Gastrocnemius medialis (tissue), 4 donors: ENCODE results near the gene LRCH4. TPM values are rescaled to one million over a fixed set of nuclear protein-coding genes. Genes with fewer than 3 reads are reported as not detected.

Source experiments
- ATAC-seq, 2 donors: fragments of 150-250 bp; one replicate each; pipeline ENCODE4 v1.9.1; 2016
- DNase-seq, 2 donors: peaks; one replicate each; pipeline ENCODE4 v3.0.0-alpha.2; 2019
- H3K27ac ChIP-seq, 4 donors: fragments of 200-600 bp; sonication (generic); 1 replicate in 1 of 4; 2 replicates in 3 of 4; pipeline ENCODE4 v1.5.1; 2016 to 2018; ENCODE audit warnings: mild to moderate bottlenecking in 2 of 4, moderate library complexity in 1 of 4
- H3K27me3 ChIP-seq, 3 donors: fragments of 200-600 bp; sonication (generic) in 2 of 3; 1 replicate in 1 of 3; 2 replicates in 2 of 3; pipeline versions ENCODE4 v1.5.1 to v1.6.0; 2016 to 2019; ENCODE audit warnings: mild to moderate bottlenecking in 1 of 3, moderate library complexity in 1 of 3
- H3K36me3 ChIP-seq, 2 donors: fragments of 200-600 bp; sonication (generic) in 1 of 2; one replicate each; pipeline ENCODE4 v1.5.1; 2017 to 2018
- H3K4me1 ChIP-seq, 2 donors: fragments of 200-600 bp; sonication (generic) in 1 of 2; one replicate each; pipeline ENCODE4 v1.5.1; 2016 to 2017; ENCODE audit warnings: mild to moderate bottlenecking in 2 of 2
- H3K4me3 ChIP-seq, 4 donors: fragments of 200-600 bp; sonication (generic) in 3 of 4; 1 replicate in 1 of 4; 2 replicates in 3 of 4; pipeline ENCODE4 v1.5.1; 2016 to 2019; ENCODE audit warnings: mild to moderate bottlenecking in 2 of 4
- H3K9me3 ChIP-seq, 3 donors: fragments of 200-600 bp; sonication (generic) in 2 of 3; 1 replicate in 1 of 3; 2 replicates in 2 of 3; pipeline ENCODE4 v1.5.1; 2016 to 2019
- CTCF ChIP-seq, 5 experiments: fragments of 450-650 bp in 3 of 5; fragments of 200-600 bp in 2 of 5; sonication (generic) in 2 of 5; IDR thresholded peaks in 4 of 5; conservative IDR thresholded peaks in 1 of 5; 1 replicate in 4 of 5; 2 replicates in 1 of 5; pipeline ENCODE4 v1.5.1; 2016 to 2019; ENCODE audit warnings: antibody characterized with exemption in 5 of 5, mild to moderate bottlenecking in 3 of 5, moderate library complexity in 3 of 5
- POLR2A ChIP-seq, 2 donors: fragments of 450-650 bp; IDR thresholded peaks; one replicate each; pipeline ENCODE4 v1.6.1; 2017; ENCODE audit warnings: antibody characterized with exemption in 2 of 2, mild to moderate bottlenecking in 2 of 2, moderate library complexity in 2 of 2
- in situ Hi-C, 4 donors: fragments of 200-750 bp; cut with MboI; loops; one replicate each; pipeline versions ENCODE4 v1.15.0 to v1.8.0; 2017; ENCODE audit warnings: low sequenced_read_pairs in 4 of 4
- intact Hi-C: fragments of 100-400 bp; cut with DNase I; formaldehyde crosslinking; loops from one replicate; pipeline ENCODE4 v1.15.1; 2023; ENCODE audit warnings: low total_unique reads
- total RNA-seq, 4 donors: library from RNA; depleted of rRNA; stranded (reverse); fragments of >200 nt; gene quantifications; one replicate each; pipeline versions ENCODE4 v1.1.0 to v1.2.3, GENCODE V29; 2016

LRCH4 gene
- total RNA-seq, 4 donors from 2014 or later, result 71.1 to 105 (median 89.0) TPM

DNA sequence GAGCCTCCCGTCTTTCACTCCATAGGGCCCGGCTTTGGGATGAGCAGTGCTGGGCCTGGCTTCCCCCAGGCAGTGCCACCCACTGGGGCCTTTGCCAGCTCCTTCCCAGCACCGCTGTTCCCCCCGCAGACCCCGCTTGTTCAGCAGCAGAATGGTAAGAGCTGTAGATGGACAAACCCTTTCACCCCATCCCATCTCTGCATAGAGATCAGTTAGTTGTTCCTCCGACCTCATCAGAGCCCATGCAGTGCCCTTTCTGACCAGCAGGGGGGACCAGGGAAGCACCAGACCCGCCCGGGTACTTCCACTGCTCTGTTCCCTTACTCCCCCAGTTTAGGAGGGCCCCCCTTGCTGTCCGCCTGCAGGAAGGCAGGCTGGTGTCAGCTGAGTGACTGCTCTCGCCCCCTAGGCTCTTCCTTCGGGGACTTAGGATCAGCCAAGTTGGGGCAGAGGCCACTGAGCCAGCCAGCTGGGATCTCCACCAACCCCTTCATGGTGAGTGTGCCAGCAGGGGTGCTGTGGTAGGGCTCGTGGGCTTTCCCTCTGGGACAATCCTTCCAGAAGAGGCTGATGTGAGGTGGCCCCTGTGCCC lies 22.0 kb downstream of the LRCH4 start:
- no peaks in the 10 kb centered on the region for H3K27me3 ChIP-seq
- in situ Hi-C loops, result loop anchor here in 1 of 4 donors (25.0 kb wide), 1 partner anchor 102 kb away; the partner anchor contains the start of gene SPACDR
- H3K9me3 ChIP-seq, result no peaks in the 10 kb centered on the region
- peak; percentile 81 to 94 (median 89) for TF ChIP-seq CTCF (IDR thresholded peaks at IDR 0.05 in 4 of 5, conservative IDR thresholded peaks at IDR 0.05 in 1 of 5)
- TF ChIP-seq POLR2A (IDR thresholded peaks at IDR 0.05), result no peak
- H3K4me3 ChIP-seq, result no peak overlapping the region
- H3K4me1 ChIP-seq, result no peaks in the 10 kb centered on the region
- H3K36me3 ChIP-seq, result no peaks in the 10 kb centered on the region
- intact Hi-C loops, result loop anchor here (1.0 to 5.0 kb wide), 3 partner anchors 82 to 161 kb away; partner anchors contain the start of gene NYAP1
- ATAC-seq (peak; percentile 33 to 59), DNase-seq (peak in 1 of 2 donors; percentile 59)
- no peak overlapping the region for H3K27ac ChIP-seq

- intact Hi-C loops, result loop anchor here (5.0 kb wide), 1 partner anchor 81 kb away; the partner anchor contains the start of gene NYAP1
- H3K4me1 ChIP-seq, result no peaks in the 10 kb centered on the region
Observed at GRCh38 chr7:100563100-100563564, 22.8 kb downstream of the LRCH4 start.

GRCh38 chr7:100562195-100563099 lies 23.5 kb downstream of the LRCH4 start:
- intact Hi-C loops (loop anchor here (5.0 kb wide), 1 partner anchor 80 kb away; the partner anchor contains the start of gene NYAP1), in situ Hi-C loops (loop anchor here in 1 of 4 donors (25.0 kb wide), 1 partner anchor 100 kb away; the partner anchor contains the start of gene SPACDR)
- DNase-seq (no peak), ATAC-seq (no peak)
- no peaks in the 10 kb centered on the region for H3K9me3 ChIP-seq
- H3K4me1 ChIP-seq, result no peaks in the 10 kb centered on the region
- no peaks in the 10 kb centered on the region for H3K36me3 ChIP-seq
- no peaks in the 10 kb centered on the region for H3K27me3 ChIP-seq
- no peak overlapping the region for H3K4me3 ChIP-seq
- H3K27ac ChIP-seq, result no peak overlapping the region
- TF ChIP-seq POLR2A (IDR thresholded peaks at IDR 0.05), result no peak
- TF ChIP-seq CTCF (IDR thresholded peaks at IDR 0.05 in 4 of 5, conservative IDR thresholded peaks at IDR 0.05 in 1 of 5), result no peak

More at GRCh38 chr7:100563100-100563564, 22.8 kb downstream of the LRCH4 start:
- Histone ChIP-seq H3K9me3 (no peaks in the 10 kb centered on the region), H3K36me3 (no peaks in the 10 kb centered on the region), H3K27ac (no peak overlapping the region), H3K4me3 (no peak overlapping the region), H3K27me3 (no peaks in the 10 kb centered on the region)
- ATAC-seq (no peak), DNase-seq (no peak)
- TF ChIP-seq CTCF (IDR thresholded peaks at IDR 0.05 in 4 of 5, conservative IDR thresholded peaks at IDR 0.05 in 1 of 5), result no peak
- no peak for TF ChIP-seq POLR2A (IDR thresholded peaks at IDR 0.05)
- in situ Hi-C loops, result loop anchor here in 1 of 4 donors (25.0 kb wide), 1 partner anchor 101 kb away; the partner anchor contains the start of gene SPACDR

DNA sequence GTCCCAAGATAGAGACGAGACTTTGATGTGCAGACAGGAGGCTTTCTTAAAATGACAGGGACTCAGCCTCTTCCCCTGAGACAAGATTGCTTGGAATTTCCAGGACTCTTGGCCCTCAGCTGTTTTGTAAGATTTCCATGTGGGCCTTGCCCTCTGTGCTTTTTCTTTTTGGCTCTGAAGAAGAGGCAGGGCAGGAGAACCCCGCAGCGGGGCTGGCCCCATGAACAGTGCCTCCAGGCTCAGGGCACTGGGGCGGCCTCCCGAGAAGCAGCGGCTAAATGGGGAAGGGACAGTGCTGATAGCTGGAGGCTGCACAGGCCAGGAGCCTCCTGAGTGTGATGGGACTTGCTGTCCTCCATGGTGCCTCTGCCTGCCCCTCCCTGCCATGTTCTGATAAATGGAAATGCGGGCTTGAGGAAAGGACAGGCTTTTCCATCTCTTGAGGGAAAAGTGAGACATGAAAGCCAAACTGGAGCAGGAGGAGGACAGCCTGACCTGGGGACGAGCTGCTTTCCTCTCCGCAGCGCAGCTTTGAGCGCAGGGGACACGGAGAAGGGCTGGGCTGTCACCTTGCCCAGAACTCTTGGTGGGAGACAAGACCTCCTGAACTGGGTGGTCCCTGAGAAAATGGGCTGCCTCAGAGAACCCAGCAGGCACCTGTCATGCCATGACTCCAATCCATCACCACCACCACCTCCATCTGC lies 24.3 kb downstream of the LRCH4 start:
- H3K4me3 ChIP-seq, result no peak overlapping the region
- TF ChIP-seq CTCF (IDR thresholded peaks at IDR 0.05 in 4 of 5, conservative IDR thresholded peaks at IDR 0.05 in 1 of 5) (no peak), POLR2A (IDR thresholded peaks at IDR 0.05) (no peak)
- H3K36me3 ChIP-seq, result peaks cover 0 to under 1% of the 10 kb centered on the region in 2 donors
- no peak overlapping the region for H3K27ac ChIP-seq
- in situ Hi-C loops (loop anchor here in 1 of 4 donors (25.0 kb wide), 1 partner anchor 99 kb away; the partner anchor contains the start of gene SPACDR), intact Hi-C loops (loop anchor here (5.0 kb wide), 1 partner anchor 79 kb away; the partner anchor contains the start of gene NYAP1)
- no peaks in the 10 kb centered on the region for H3K4me1 ChIP-seq
- DNase-seq (no peak), ATAC-seq (no peak)
- H3K27me3 ChIP-seq, result no peaks in the 10 kb centered on the region
- H3K9me3 ChIP-seq, result no peaks in the 10 kb centered on the region
